A549 (cell line): Measurements from ENCODE around the gene VPS13D. TPM values are rescaled to one million over a fixed set of nuclear protein-coding genes. Genes with fewer than 3 reads are reported as not detected.

Source experiments
- ATAC-seq, 2 experiments: fragments of 200-7000 bp in 1 of 2; fragments of >200 bp in 1 of 2; cut with Nextera tagmentation in 1 of 2; cut with Tn5 transposase in 1 of 2; 3 replicates each; pipeline versions ENCODE4 v1.8.0 to v1.9.1; 2018 to 2020; ENCODE audit warnings: mild to moderate bottlenecking in 1 of 2, moderate library complexity in 1 of 2
- CTCF ChIA-PET: fragments of 300-600 bp; sonication (Branson Sonifier 250); formaldehyde crosslinking; extraction: SDS; loops from one replicate; lab custom pipeline; 2021; ENCODE audit warnings: antibody characterized with exemption, inconsistent platforms; lab: Yijun Ruan, JAX
- POLR2A ChIA-PET: fragments of 350-600 bp; formaldehyde crosslinking; extraction: SDS; loops from one replicate; lab custom pipeline; 2021; ENCODE audit warnings: antibody characterized with exemption, inconsistent platforms; lab: Yijun Ruan, JAX
- DNase-seq, 2 experiments: peaks; one replicate each; pipeline versions ENCODE4 v3.0.0 to v3.0.0-alpha.2; 2011 to 2016; ENCODE audit warnings: low read depth in 1 of 2, low spot score in 1 of 2
- FAIRE-seq: peaks from 2 replicates; lab custom pipeline; 2011; peaks lifted over from hg19 to GRCh38; lab: Jason Lieb, UNC
- H3K27ac ChIP-seq, 2 experiments: fragments of >200 bp; sonication (Bioruptor Twin); formaldehyde crosslinking; 3 replicates each; pipeline ENCODE4 v1.5.1; 2016 to 2017
- H3K4me1 ChIP-seq: fragments of >200 bp; sonication (Bioruptor Twin); formaldehyde crosslinking; 3 replicates; pipeline ENCODE4 v1.6.1; 2016
- H3K4me2 ChIP-seq: fragments of >200 bp; sonication (Bioruptor Twin); formaldehyde crosslinking; 3 replicates; pipeline ENCODE4 v1.6.1; 2016
- H3K4me3 ChIP-seq: fragments of >200 bp; sonication (Bioruptor Twin); formaldehyde crosslinking; 3 replicates; pipeline ENCODE4 v1.5.1; 2016
- H3K9me3 ChIP-seq: fragments of >200 bp; sonication (Bioruptor Twin); formaldehyde crosslinking; 3 replicates; pipeline ENCODE4 v1.6.1; 2016
- BCL3 ChIP-seq: fragments of >200 bp; sonication (Bioruptor Twin); formaldehyde crosslinking; IDR thresholded peaks from 3 replicates; pipeline ENCODE4 v1.6.1; 2016
- CHD2 ChIP-seq: fragments of 150-350 bp; IDR thresholded peaks from 2 replicates; pipeline ENCODE4 v1.6.1; 2014; ENCODE audit warnings: low read length; ENCODE audit not compliant: partially characterized antibody
- CHD4 ChIP-seq: fragments of 200-600 bp; sonication (generic); IDR thresholded peaks from 2 replicates; pipeline ENCODE4 v1.6.1; 2016; ENCODE audit warnings: antibody characterized with exemption, mild to moderate bottlenecking, borderline replicate concordance
- E2F6 ChIP-seq: IDR thresholded peaks from 2 replicates; pipeline ENCODE4 v1.6.1; 2012; ENCODE audit warnings: low read depth, borderline replicate concordance
- EP300 ChIP-seq, 2 experiments: fragments of >200 bp; sonication (Bioruptor Twin); formaldehyde crosslinking; IDR thresholded peaks; 2 replicates in 1 of 2; 3 replicates in 1 of 2; pipeline ENCODE4 v1.6.1; 2016 to 2017
- FOSB ChIP-seq: fragments of 250-450 bp; sonication (Bioruptor Pico); IDR thresholded peaks from 2 replicates; pipeline ENCODE4 v1.5.0; 2020; ENCODE audit warnings: mild to moderate bottlenecking, moderate library complexity
- HDAC2 ChIP-seq: fragments of 200-600 bp; sonication (generic); IDR thresholded peaks from 2 replicates; pipeline ENCODE4 v1.6.1; 2016
- HOXA7 ChIP-seq: fragments of 250-450 bp; sonication (Bioruptor Pico); IDR thresholded peaks from 2 replicates; pipeline ENCODE4 v1.5.0; 2020; ENCODE audit warnings: mild to moderate bottlenecking, moderate library complexity
- HOXB5 ChIP-seq: fragments of 250-450 bp; sonication (Bioruptor Pico); IDR thresholded peaks from 2 replicates; pipeline ENCODE4 v1.5.0; 2020; ENCODE audit warnings: mild to moderate bottlenecking, moderate library complexity
- JUNB ChIP-seq: fragments of >200 bp; sonication (Bioruptor Twin); formaldehyde crosslinking; IDR thresholded peaks from 2 replicates; pipeline ENCODE4 v1.6.1; 2016
- KDM1A ChIP-seq: fragments of 200-600 bp; sonication (generic); IDR thresholded peaks from 2 replicates; pipeline ENCODE4 v1.6.1; 2016; ENCODE audit warnings: low read depth, mild to moderate bottlenecking
- MAX ChIP-seq: IDR thresholded peaks from 2 replicates; pipeline ENCODE4 v1.6.1; 2012
- PHF8 ChIP-seq: fragments of 200-600 bp; sonication (generic); IDR thresholded peaks from 2 replicates; pipeline ENCODE4 v1.6.1; 2016; ENCODE audit warnings: low read depth, mild to moderate bottlenecking, antibody characterized with exemption, moderate library complexity, borderline replicate concordance
- POLR2AphosphoS2 ChIP-seq: conservative IDR thresholded peaks from 2 replicates; pipeline ENCODE4 v1.6.1; 2012; ENCODE audit warnings: low read length, improper control_type of control experiment, inconsistent platforms
- RARB ChIP-seq: fragments of 250-450 bp; sonication (Bioruptor Pico); IDR thresholded peaks from 2 replicates; pipeline ENCODE4 v1.8.0; 2021; ENCODE audit warnings: mild to moderate bottlenecking, moderate library complexity
- REST ChIP-seq: fragments of 200-600 bp; sonication (generic); IDR thresholded peaks from 2 replicates; pipeline ENCODE4 v1.6.1; 2016; ENCODE audit warnings: antibody characterized with exemption, mild to moderate bottlenecking, moderate library complexity
- RNF2 ChIP-seq: fragments of 200-600 bp; sonication (generic); IDR thresholded peaks from 2 replicates; pipeline ENCODE4 v1.6.1; 2016; ENCODE audit warnings: low read depth, mild to moderate bottlenecking, antibody characterized with exemption, moderate library complexity, borderline replicate concordance
- SMC3 ChIP-seq: fragments of >200 bp; sonication (Bioruptor Twin); formaldehyde crosslinking; IDR thresholded peaks from 3 replicates; pipeline ENCODE4 v1.6.1; 2018; ENCODE audit warnings: inconsistent platforms
- SREBF2 ChIP-seq: fragments of 450-650 bp; IDR thresholded peaks from 2 replicates; pipeline ENCODE4 v1.6.1; 2014; ENCODE audit warnings: mild to moderate bottlenecking, moderate library complexity
- TFCP2L1 ChIP-seq: fragments of 250-450 bp; sonication (Bioruptor Pico); IDR thresholded peaks from 2 replicates; pipeline ENCODE4 v1.5.0; 2021; ENCODE audit warnings: mild to moderate bottlenecking
- ZFP36 ChIP-seq: fragments of 450-650 bp; IDR thresholded peaks from 2 replicates; pipeline ENCODE4 v1.6.1; 2014; ENCODE audit warnings: borderline replicate concordance; ENCODE audit not compliant: partially characterized antibody
- WGBS: methylation state at CpG from one replicate; pipeline ENCODE4 v1.1.6; 2017; ENCODE audit errors: missing lambda C conversion rate; 5-methylcytosine and 5-hydroxymethylcytosine counted together
- polyA plus RNA-seq, 4 experiments: library from polyadenylated mRNA; depleted of rRNA in 3 of 4; stranded (reverse); fragments of >200 nt; fragmentation: RNase III in 1 of 4; extraction: RNeasy Plus Mini Kit Qiagen cat#74134 plus additional on column Dnase treatment in 1 of 4; gene quantifications; 2 replicates in 3 of 4; 3 replicates in 1 of 4; pipeline ENCODE4 v1.2.3, GENCODE V29; 2011 to 2017

The VPS13D gene
- polyA plus RNA-seq, 2 of the 4 experiments (the other 2 are of a cell fraction): 5.4 to 15.9 TPM

GRCh38 chr1:12271033-12271432 is 41.2 kb downstream of the VPS13D start:
- H3K27ac ChIP-seq: no peak overlapping the region
- DNase-seq: no peak
- no peak for ATAC-seq
- CTCF ChIA-PET: interaction anchor here (0.6 to 3.6 kb wide), 10 partner anchors 9 to 497 kb away, joined by 3 to 15 read pairs (median 3); no protein-coding TSS in a partner anchor
- no peak overlapping the region for H3K4me3 ChIP-seq
- no peak for FAIRE-seq
- POLR2A ChIA-PET: no interaction called here
- no peak overlapping the region for H3K4me2 ChIP-seq
- 91% methylated on average over 4 of the region's 4 CpGs for WGBS
- TF ChIP-seq RNF2 (no peak), RARB (CRISPR knock-in tag) (no peak), HOXA7 (CRISPR knock-in tag) (no peak), E2F6 (no peak), SREBF2 (no peak), SMC3 (no peak), HDAC2 (no peak), BCL3 (no peak), JUNB (no peak), MAX (no peak), CHD2 (no peak), REST (no peak), EP300 (IDR thresholded peaks at IDR 0.05) (no peak), KDM1A (no peak)
- no peaks in the 10 kb centered on the region for H3K9me3 ChIP-seq
- H3K4me1 ChIP-seq: peaks cover 5% of the 10 kb centered on the region; the same call in 1 of the 3 replicates

- no peak for DNase-seq
These were observed 42.9 kb downstream of the VPS13D start for GRCh38 chr1:12272770-12273169.

More at GRCh38 chr1:12272770-12273169, 42.9 kb downstream of the VPS13D start:
- POLR2A ChIA-PET: no interaction called here
- Histone ChIP-seq H3K27ac (no peak overlapping the region), H3K4me2 (no peak overlapping the region), H3K4me1 (peaks cover 5% of the 10 kb centered on the region; the same call in 1 of the 3 replicates), H3K9me3 (no peaks in the 10 kb centered on the region), H3K4me3 (no peak overlapping the region)
- FAIRE-seq (no peak), ATAC-seq (no peak)
- CTCF ChIA-PET: interaction anchor here (0.6 to 3.6 kb wide), 13 partner anchors 11 to 505 kb away, joined by 3 to 15 read pairs (median 4); no protein-coding TSS in a partner anchor
- TF ChIP-seq POLR2AphosphoS2 (no peak), REST (no peak), HDAC2 (no peak), HOXB5 (CRISPR knock-in tag) (no peak), TFCP2L1 (no peak), CHD4 (no peak), FOSB (no peak), ZFP36 (no peak), PHF8 (no peak)
- 45% methylated on average over 6 of the region's 6 CpGs for WGBS
